ENCODE results near the gene CCR3.

CCR3 gene

GRCh38 chr3:46221938-46222337 is 20.3 kb upstream of the CCR3 start:
- DNase-seq, result no peak

GRCh38 chr3:46222435-46223161 is 19.7 kb upstream of the CCR3 start:
- DNase-seq, result no peak

GRCh38 chr3:46228260-46229242 is 13.7 kb upstream of the CCR3 start:
- DNase-seq, result no peak

DNA sequence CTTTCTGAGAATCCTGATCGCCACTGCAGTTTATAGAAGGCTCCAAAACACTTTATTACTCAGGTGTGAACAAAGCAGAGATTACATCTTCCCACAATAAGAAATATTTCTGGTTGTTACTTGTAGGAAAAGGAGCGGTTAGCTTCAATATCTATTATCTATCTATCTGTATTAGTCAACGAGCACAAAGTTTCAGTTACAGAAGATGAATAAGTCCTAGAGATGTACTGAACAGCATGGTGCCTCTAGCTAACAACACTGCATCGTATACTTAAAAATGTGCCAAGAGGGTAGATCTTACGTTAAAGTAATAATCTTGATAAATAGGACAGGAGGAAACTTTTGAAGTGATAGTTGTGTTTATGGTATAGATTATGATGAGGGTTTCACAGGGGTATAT is 10.9 kb upstream of the CCR3 start:
- DNase-seq, result no peak

DNA sequence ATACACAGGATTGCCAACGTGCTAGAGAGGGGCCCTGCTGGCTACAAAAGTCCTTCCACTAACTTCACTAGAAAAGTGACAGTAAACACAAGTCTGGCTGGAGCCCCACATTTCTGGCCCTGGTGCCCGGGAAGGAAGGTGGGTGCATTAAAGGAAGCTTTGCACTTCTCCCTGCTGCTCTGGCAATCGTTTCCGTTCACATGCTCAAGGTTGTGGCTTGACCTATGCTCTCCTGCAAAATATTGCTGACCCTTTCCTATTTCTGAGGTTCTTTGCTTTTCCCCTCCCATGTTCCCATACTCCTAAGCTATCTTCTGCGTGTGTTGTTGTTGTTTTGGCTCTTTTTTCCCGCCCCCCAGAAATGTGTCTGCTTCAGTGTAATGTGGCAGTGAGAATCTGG is 9.1 kb upstream of the CCR3 start:
- no peak for DNase-seq

DNA sequence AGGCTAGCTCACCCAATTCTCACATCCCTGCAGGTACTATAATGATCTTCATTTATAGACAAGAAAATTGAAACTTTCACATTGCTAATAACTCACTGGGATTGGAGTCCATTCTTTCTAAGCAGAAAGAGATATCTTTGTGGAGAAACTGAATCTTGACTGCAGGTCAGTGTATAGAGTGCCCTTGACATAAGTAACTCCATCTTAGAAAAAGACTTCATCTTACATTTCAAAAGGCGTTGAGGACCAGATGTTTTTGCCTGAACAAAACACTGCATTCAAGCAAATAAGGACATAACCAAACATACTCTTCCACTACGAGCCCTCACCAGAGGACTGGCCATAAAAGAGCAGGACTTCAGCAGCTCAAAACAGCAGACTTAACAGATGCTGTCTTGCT is 6.8 kb upstream of the CCR3 start:
- no peak for DNase-seq

DNA sequence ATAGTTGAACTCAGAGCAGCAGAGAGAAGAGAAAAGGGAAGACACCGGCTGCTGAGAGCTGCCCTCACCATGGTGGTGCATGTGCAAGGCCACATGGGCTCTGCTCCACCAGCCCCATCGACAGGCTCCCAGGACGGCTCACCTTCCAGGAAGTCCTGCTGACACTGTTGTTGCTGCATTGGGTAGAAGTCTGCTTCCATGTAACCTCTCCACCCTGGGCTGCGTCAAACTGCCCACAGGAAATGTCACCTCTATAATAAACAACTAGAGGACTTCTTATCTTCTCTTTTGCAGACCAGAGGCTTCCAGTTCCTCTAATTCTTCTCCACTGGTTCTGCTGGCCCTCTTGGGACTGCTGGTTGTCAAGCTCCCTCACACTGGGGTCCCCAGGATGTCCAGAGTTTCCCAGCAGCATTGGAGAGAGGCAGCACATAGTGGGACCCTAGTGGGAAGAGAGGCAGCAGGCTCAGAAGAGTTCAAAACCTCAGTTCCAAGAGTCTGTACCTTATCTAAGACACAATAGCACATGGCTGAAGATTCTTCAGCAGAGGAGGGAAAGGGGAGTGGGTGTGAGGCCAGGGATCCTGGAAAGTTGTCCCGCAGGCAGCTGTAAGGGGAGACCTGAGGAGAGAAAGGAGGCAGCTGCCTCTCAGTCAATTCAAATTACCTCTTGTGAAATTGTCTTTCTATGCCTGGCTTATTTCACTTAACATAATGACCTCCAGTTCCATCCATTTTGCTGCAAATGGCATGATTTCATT is 5.8 kb upstream of the CCR3 start:
- no peak for DNase-seq

- no peak for DNase-seq
Measured at GRCh38 chr3:46238386-46238785, 3.9 kb upstream of the CCR3 start.

DNA sequence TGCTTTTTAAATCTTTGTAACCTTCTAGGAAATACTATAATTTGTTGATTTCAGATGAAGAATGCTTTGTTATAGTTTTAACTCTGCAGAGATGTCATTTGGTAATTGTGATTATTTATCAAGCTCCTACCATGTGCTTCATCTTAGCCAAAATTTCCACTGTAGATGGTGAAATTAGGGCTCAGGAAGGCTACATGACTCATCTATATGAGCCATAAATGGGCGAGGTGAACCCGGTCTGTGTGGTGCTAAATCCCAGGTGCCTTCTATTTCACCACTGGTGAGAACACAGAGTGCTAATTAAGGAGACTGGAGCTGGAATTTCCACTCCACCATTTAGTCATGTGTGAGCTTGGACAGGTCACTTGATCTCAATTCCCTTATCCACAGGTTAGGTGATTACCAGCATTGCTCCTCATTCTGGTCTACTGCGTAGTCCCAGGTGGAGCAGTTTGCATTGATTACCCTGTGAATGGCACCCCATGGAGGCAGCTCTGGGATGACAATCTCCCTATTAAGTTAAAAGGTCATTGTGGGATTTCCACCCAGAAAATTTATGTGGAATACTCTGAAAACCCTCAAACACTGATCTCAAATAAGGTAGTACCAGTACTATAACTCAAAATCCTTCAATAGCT is 2.8 kb upstream of the CCR3 start:
- no peak for DNase-seq

- DNase-seq, result no peak
Measured at GRCh38 chr3:46239952-46240351, 2.3 kb upstream of the CCR3 start.

DNA sequence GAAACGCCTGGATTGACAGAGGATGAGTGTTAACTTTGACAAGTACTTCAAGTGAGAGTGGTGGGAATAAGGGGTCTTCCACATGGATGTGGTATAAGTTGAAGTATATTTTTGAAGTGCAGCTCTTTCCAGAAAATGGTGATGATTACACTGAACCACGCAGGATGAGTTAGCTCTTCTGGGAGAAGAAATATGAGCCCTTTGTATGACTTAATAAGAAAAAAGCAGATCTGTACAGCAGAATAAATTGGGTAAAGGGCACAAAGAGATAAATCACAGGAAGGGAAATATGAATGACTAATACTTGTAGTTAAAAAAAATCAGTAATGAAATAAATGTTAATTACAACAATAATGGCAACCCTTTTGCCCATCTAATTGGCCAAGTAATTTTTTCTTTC is 1.3 kb downstream of the CCR3 start:
- no peak for DNase-seq

GRCh38 chr3:46245146-46245545 is 2.9 kb downstream of the CCR3 start:
- DNase-seq, result no peak

DNA sequence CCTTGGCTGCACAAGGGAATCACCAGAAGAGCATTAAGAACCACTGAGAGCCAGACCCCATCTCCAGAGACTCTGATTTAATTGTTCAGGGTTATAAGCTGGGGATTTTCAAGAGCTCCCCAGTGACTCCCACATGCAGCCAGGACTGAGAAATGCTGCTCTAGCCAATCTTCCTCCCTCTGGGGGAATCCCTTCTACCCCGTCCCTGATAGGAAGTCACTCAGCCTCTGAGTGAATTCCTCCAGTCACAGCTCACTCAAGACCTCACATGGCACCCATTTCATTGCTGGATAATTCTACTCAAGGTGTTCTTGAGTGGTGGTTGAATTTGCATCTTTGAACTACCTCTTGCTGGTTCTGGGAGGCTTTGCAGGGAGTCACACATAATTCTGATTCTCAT is 10.7 kb downstream of the CCR3 start:
- DNase-seq, result no peak

DNA sequence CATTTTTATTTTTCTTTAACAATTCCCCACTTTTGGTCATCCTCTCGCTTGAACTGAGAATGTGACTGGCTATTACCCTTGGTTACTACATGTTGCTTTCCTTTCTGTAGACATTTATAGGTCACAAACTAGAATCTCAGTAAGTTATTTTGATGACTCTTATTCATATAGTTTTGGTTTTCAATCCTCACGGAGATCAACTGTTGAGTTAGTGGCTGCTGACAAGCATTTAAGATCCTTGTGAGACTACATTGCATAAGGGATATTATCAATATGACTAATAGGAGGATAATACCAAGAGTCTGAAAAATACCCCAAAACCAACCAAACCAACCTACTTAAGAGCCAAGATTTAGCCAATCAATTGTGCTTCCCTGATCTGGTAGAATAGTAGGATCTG is 16.3 kb downstream of the CCR3 start:
- DNase-seq, result no peak

- DNase-seq, result no peak
Measured at GRCh38 chr3:46261926-46262594, 19.8 kb downstream of the CCR3 start.

- no peak for DNase-seq
Measured at GRCh38 chr3:46264002-46264401, 21.7 kb downstream of the CCR3 start.

GRCh38 chr3:46266598-46266997 is 24.3 kb downstream of the CCR3 start:
- no peak for DNase-seq

DNA sequence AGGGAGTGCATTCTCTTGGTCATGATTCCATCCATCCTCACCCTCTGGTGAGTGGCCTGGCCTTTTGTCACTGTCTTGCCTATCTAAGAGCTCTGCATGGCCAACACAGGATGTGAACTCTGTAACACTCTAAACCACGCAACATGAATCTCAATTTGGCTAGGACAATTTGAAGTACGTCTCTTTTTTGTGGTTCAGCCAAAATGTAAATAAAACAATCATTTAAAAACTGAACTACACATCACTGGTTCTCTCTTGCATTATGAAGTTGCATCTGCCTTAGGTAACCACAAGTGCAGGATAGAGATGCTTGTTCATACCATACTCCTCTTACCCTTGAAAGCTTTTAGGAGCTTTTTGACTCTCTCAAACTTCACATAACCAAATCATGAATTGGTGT is 27.3 kb downstream of the CCR3 start:
- no peak for DNase-seq

- no peak for DNase-seq
Measured at GRCh38 chr3:46270474-46270873, 28.2 kb downstream of the CCR3 start.

DNA sequence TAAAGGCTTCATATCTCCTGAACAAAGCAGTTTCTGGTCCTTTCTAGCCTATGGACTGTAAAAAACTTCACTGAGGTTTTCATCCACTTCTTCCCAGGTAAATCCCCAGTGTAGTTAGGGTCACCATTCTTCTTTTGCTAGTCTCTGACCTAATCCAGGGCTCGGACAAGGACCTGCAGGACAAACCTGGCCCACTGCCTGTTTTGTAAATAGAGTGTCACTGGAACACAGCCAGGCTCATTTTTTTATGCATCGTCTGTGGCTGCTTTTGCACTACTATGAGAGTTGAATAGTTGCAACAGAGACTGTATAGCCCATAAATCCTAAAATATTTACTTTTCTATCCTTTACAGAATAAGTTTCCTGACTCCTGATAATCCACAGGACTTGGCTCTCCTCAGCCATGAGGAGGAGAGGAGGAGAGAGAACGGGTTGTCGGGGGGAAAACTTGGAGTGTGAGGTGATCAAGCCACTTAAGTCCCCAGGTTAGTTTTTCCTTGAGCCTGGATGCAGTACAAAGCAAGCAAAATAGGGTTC is 29.0 kb downstream of the CCR3 start:
- DNase-seq, result no peak

GRCh38 chr3:46272028-46272451 is 29.8 kb downstream of the CCR3 start:
- DNase-seq, result no peak

Measured in T-helper 9 cell (primary cell).